Vagina (tissue), 2 donors: Measurements from ENCODE around the gene EFCAB6.

ENCODE experiments used
- POLR2A ChIP-seq, 2 donors: fragments of 450-650 bp; IDR thresholded peaks; one replicate each; pipeline ENCODE4 v1.6.1; 2017; ENCODE audit warnings: antibody characterized with exemption in 2 of 2, mild to moderate bottlenecking in 2 of 2, moderate library complexity in 2 of 2
- TF ChIP-seq, protein P1 (sequence below), 3 experiments: fragments of 450-650 bp in 2 of 3; fragments of 200-600 bp in 1 of 3; sonication (generic) in 1 of 3; IDR thresholded peaks; one replicate each; pipeline ENCODE4 v1.5.1; 2017 to 2019; ENCODE audit warnings: antibody characterized with exemption in 3 of 3, mild to moderate bottlenecking in 2 of 3, moderate library complexity in 2 of 3

DNA sequence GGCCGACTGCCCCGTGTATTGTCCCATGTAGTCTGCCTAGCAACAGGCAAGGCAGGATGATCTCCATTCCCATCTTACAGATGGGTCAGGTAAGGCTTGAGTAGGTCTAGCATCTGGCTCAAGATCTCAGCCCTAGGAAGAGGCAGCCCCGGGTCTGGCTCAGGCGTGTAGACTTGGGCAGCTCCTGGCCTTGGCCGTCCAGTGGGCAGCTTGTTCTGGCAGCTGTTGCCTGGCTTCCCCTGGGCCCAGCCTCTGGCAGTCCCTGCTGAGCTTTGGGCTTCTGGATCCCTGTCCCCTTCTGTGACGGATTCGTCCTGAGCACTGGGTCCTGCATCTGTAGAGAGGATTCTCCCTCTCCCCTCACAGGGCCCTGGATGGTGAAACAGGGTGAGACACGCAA, 327.9 kb downstream of the EFCAB6 start:
- no peak for TF ChIP-seq POLR2A (IDR thresholded peaks at IDR 0.05)
- TF ChIP-seq, protein P1, sequence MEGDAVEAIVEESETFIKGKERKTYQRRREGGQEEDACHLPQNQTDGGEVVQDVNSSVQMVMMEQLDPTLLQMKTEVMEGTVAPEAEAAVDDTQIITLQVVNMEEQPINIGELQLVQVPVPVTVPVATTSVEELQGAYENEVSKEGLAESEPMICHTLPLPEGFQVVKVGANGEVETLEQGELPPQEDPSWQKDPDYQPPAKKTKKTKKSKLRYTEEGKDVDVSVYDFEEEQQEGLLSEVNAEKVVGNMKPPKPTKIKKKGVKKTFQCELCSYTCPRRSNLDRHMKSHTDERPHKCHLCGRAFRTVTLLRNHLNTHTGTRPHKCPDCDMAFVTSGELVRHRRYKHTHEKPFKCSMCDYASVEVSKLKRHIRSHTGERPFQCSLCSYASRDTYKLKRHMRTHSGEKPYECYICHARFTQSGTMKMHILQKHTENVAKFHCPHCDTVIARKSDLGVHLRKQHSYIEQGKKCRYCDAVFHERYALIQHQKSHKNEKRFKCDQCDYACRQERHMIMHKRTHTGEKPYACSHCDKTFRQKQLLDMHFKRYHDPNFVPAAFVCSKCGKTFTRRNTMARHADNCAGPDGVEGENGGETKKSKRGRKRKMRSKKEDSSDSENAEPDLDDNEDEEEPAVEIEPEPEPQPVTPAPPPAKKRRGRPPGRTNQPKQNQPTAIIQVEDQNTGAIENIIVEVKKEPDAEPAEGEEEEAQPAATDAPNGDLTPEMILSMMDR (IDR thresholded peaks at IDR 0.05): no peak
